GM23248 (cell line): ENCODE measurements around the gene PRR23A.

ENCODE experiments used
- EZH2 ChIP-seq: fragments of 200-600 bp; sonication (generic); IDR thresholded peaks from 2 replicates; pipeline ENCODE4 v1.6.1; 2018; ENCODE audit warnings: antibody characterized with exemption, mild to moderate bottlenecking; ENCODE audit not compliant: insufficient read depth, poor library complexity, severe bottlenecking
- EZH2phosphoT487 ChIP-seq: fragments of 200-600 bp; sonication (generic); IDR thresholded peaks from 2 replicates; pipeline ENCODE4 v1.6.1; 2018; ENCODE audit warnings: antibody characterized with exemption, moderate library complexity, mild to moderate bottlenecking, low read depth; ENCODE audit not compliant: insufficient read depth

- TF ChIP-seq EZH2phosphoT487 = no peak
- no peak for TF ChIP-seq EZH2
Observed at GRCh38 chr3:139037478-139037877, 31.4 kb upstream of the PRR23A start.
